GM12878 (cell line): Measurements from ENCODE around the gene MCTS1. TPM values are rescaled to one million over a fixed set of nuclear protein-coding genes. Genes with fewer than 3 reads are reported as not detected.

ENCODE experiments used
- ATF7 ChIP-seq: fragments of 450-650 bp; IDR thresholded peaks from 2 replicates; pipeline ENCODE4 v1.6.1; 2016; ENCODE audit warnings: low read depth, mild to moderate bottlenecking
- CHD1 ChIP-seq: IDR thresholded peaks from 2 replicates; pipeline ENCODE4 v1.6.1; 2012; ENCODE audit warnings: low read depth, low read length, improper control_type of control experiment
- E4F1 ChIP-seq: fragments of 450-650 bp; IDR thresholded peaks from 2 replicates; pipeline ENCODE4 v1.6.1; 2018; ENCODE audit warnings: borderline replicate concordance, mild to moderate bottlenecking; ENCODE audit not compliant: partially characterized antibody
- EED ChIP-seq: sonication (generic); IDR thresholded peaks from 2 replicates; pipeline ENCODE4 v1.6.1; 2016; ENCODE audit warnings: antibody characterized with exemption, low read depth
- EZH2 ChIP-seq: IDR thresholded peaks from 2 replicates; pipeline ENCODE4 v1.6.1; 2012; ENCODE audit warnings: low read depth, mild to moderate bottlenecking, control low read depth, inconsistent platforms, low read length, borderline replicate concordance; ENCODE audit not compliant: control insufficient read depth
- MYB ChIP-seq: fragments of 150-350 bp; IDR thresholded peaks from 2 replicates; pipeline ENCODE4 v1.6.1; 2014; ENCODE audit warnings: mild to moderate bottlenecking, low read depth, low read length, borderline replicate concordance
- NR2C2 ChIP-seq: IDR thresholded peaks from 2 replicates; pipeline ENCODE4 v1.6.1; 2011; ENCODE audit warnings: borderline replicate concordance, low read depth; ENCODE audit not compliant: control insufficient read depth, insufficient read length
- NR2F1 ChIP-seq: fragments of 450-650 bp; conservative IDR thresholded peaks from 2 replicates; pipeline ENCODE4 v1.6.1; 2017; ENCODE audit warnings: mild to moderate bottlenecking
- PAX5 ChIP-seq: IDR thresholded peaks from 2 replicates; pipeline ENCODE4 v1.6.1; 2011; ENCODE audit warnings: low read depth, low read length, borderline replicate concordance
- RBBP5 ChIP-seq: fragments of 200-600 bp; sonication (generic); conservative IDR thresholded peaks from 2 replicates; pipeline ENCODE4 v1.6.1; 2016
- SIX5 ChIP-seq: IDR thresholded peaks from 2 replicates; pipeline ENCODE4 v1.6.1; 2011; ENCODE audit warnings: mild to moderate bottlenecking, low read depth, low read length, moderate library complexity; ENCODE audit not compliant: severe bottlenecking
- SUPT20H ChIP-seq: IDR thresholded peaks from 2 replicates; pipeline ENCODE4 v1.6.1; 2011; ENCODE audit warnings: low read depth, mild to moderate bottlenecking, low read length, moderate library complexity, borderline replicate concordance; ENCODE audit not compliant: control insufficient read depth
- ZZZ3 ChIP-seq: IDR thresholded peaks from 2 replicates; pipeline ENCODE4 v1.6.1; 2011; ENCODE audit warnings: low read depth; ENCODE audit not compliant: control insufficient read depth, insufficient read length
- polyA plus RNA-seq, 11 experiments: library from polyadenylated mRNA; depleted of rRNA in 4 of 11; unstranded in 6 of 11; stranded (reverse) in 5 of 11; fragments of >200 nt; fragmentation: Nextera tagmentation in 4 of 11; fragmentation: Illumina TruSeq in 1 of 11; extraction: Ambion mirVana in 4 of 11; extraction: Trizol in 1 of 11; gene quantifications; 1 replicate in 1 of 11; 2 replicates in 10 of 11; pipeline versions ENCODE4 v1.2.1 to v1.2.3, GENCODE V29; 2011 to 2016; ENCODE audit warnings: inconsistent platforms in 2 of 11, missing spikeins in 2 of 11, low read depth in 1 of 11
- total RNA-seq, 4 experiments: library from RNA; depleted of rRNA in 3 of 4; stranded (reverse); fragments of >200 nt in 3 of 4; fragmentation: Illumina TruSeq in 1 of 4; extraction: Trizol in 1 of 4; gene quantifications; 2 replicates each; pipeline versions ENCODE4 v1.2.1 to v1.2.3, GENCODE V29; 2013 to 2021
- TF ChIP-seq, protein P1 (sequence below): fragments of 450-650 bp; IDR thresholded peaks from 2 replicates; pipeline ENCODE4 v1.6.1; 2017; ENCODE audit warnings: mild to moderate bottlenecking, low read depth, inconsistent platforms; ENCODE audit not compliant: poor library complexity, severe bottlenecking
- TF ChIP-seq, protein P2 (sequence below): fragments of 450-650 bp; formaldehyde crosslinking; IDR thresholded peaks from 2 replicates; pipeline ENCODE4 v1.4.0; 2020; ENCODE audit warnings: mild to moderate bottlenecking, moderate library complexity
- TF ChIP-seq, protein P3 (sequence below): IDR thresholded peaks from 2 replicates; pipeline ENCODE4 v1.6.1; 2011; ENCODE audit warnings: low read depth, low read length, improper control_type of control experiment, borderline replicate concordance
- TF ChIP-seq, protein P4 (sequence below): fragments of 450-650 bp; conservative IDR thresholded peaks from 2 replicates; pipeline ENCODE4 v1.6.1; 2017; ENCODE audit warnings: mild to moderate bottlenecking, moderate library complexity

MCTS1 gene
- total and polyA plus RNA-seq, 10 of the 15 experiments (the other 5 are each of a cell fraction or from before 2014, with no cell fraction given) = 59.5 to 238 (median 115) TPM

GRCh38 chrX:120560842-120561633 is 42.9 kb upstream of the MCTS1 start, which contains the start of gene CUL4B (continued):
- TF ChIP-seq, protein P1, sequence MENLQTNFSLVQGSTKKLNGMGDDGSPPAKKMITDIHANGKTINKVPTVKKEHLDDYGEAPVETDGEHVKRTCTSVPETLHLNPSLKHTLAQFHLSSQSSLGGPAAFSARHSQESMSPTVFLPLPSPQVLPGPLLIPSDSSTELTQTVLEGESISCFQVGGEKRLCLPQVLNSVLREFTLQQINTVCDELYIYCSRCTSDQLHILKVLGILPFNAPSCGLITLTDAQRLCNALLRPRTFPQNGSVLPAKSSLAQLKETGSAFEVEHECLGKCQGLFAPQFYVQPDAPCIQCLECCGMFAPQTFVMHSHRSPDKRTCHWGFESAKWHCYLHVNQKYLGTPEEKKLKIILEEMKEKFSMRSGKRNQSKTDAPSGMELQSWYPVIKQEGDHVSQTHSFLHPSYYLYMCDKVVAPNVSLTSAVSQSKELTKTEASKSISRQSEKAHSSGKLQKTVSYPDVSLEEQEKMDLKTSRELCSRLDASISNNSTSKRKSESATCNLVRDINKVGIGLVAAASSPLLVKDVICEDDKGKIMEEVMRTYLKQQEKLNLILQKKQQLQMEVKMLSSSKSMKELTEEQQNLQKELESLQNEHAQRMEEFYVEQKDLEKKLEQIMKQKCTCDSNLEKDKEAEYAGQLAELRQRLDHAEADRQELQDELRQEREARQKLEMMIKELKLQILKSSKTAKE = no peak
- TF ChIP-seq, protein P2, sequence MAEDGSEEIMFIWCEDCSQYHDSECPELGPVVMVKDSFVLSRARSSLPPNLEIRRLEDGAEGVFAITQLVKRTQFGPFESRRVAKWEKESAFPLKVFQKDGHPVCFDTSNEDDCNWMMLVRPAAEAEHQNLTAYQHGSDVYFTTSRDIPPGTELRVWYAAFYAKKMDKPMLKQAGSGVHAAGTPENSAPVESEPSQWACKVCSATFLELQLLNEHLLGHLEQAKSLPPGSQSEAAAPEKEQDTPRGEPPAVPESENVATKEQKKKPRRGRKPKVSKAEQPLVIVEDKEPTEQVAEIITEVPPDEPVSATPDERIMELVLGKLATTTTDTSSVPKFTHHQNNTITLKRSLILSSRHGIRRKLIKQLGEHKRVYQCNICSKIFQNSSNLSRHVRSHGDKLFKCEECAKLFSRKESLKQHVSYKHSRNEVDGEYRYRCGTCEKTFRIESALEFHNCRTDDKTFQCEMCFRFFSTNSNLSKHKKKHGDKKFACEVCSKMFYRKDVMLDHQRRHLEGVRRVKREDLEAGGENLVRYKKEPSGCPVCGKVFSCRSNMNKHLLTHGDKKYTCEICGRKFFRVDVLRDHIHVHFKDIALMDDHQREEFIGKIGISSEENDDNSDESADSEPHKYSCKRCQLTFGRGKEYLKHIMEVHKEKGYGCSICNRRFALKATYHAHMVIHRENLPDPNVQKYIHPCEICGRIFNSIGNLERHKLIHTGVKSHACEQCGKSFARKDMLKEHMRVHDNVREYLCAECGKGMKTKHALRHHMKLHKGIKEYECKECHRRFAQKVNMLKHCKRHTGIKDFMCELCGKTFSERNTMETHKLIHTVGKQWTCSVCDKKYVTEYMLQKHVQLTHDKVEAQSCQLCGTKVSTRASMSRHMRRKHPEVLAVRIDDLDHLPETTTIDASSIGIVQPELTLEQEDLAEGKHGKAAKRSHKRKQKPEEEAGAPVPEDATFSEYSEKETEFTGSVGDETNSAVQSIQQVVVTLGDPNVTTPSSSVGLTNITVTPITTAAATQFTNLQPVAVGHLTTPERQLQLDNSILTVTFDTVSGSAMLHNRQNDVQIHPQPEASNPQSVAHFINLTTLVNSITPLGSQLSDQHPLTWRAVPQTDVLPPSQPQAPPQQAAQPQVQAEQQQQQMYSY = no peak
- no peak for TF ChIP-seq SUPT20H
- no peak for TF ChIP-seq NR2F1
- TF ChIP-seq CHD1 = no peak
- TF ChIP-seq EED = peak; percentile 79
- no peak for TF ChIP-seq SIX5
- no peak for TF ChIP-seq MYB
- TF ChIP-seq ATF7 = 0 out of 2 replicates have a peak, but pooled peaks have one; percentile 34
- TF ChIP-seq ZZZ3 = no peak
- no peak for TF ChIP-seq RBBP5
- TF ChIP-seq EZH2 = no peak
- no peak for TF ChIP-seq PAX5
- TF ChIP-seq E4F1 = no peak
- no peak for TF ChIP-seq NR2C2
- TF ChIP-seq, protein P3, sequence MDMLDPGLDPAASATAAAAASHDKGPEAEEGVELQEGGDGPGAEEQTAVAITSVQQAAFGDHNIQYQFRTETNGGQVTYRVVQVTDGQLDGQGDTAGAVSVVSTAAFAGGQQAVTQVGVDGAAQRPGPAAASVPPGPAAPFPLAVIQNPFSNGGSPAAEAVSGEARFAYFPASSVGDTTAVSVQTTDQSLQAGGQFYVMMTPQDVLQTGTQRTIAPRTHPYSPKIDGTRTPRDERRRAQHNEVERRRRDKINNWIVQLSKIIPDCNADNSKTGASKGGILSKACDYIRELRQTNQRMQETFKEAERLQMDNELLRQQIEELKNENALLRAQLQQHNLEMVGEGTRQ = peak; percentile 69
- TF ChIP-seq, protein P4, sequence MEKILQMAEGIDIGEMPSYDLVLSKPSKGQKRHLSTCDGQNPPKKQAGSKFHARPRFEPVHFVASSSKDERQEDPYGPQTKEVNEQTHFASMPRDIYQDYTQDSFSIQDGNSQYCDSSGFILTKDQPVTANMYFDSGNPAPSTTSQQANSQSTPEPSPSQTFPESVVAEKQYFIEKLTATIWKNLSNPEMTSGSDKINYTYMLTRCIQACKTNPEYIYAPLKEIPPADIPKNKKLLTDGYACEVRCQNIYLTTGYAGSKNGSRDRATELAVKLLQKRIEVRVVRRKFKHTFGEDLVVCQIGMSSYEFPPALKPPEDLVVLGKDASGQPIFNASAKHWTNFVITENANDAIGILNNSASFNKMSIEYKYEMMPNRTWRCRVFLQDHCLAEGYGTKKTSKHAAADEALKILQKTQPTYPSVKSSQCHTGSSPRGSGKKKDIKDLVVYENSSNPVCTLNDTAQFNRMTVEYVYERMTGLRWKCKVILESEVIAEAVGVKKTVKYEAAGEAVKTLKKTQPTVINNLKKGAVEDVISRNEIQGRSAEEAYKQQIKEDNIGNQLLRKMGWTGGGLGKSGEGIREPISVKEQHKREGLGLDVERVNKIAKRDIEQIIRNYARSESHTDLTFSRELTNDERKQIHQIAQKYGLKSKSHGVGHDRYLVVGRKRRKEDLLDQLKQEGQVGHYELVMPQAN = no peak
